NCI-H187 (cell line): ENCODE measurements around the gene PPP5C.
A peak's percentile ranks its signal among the peaks of the same experiment; 100 is the strongest.
"Not testable (repeated sequence)": the region's sequence is repeated elsewhere in the genome, so short reads cannot be mapped to it uniquely, and the experiment has no call there.

Source experiments
- DNase-seq, 2 experiments: peaks; one replicate each; lab custom pipeline; 2025; lab: John Stamatoyannopoulos, UW

The PPP5C gene

DNA sequence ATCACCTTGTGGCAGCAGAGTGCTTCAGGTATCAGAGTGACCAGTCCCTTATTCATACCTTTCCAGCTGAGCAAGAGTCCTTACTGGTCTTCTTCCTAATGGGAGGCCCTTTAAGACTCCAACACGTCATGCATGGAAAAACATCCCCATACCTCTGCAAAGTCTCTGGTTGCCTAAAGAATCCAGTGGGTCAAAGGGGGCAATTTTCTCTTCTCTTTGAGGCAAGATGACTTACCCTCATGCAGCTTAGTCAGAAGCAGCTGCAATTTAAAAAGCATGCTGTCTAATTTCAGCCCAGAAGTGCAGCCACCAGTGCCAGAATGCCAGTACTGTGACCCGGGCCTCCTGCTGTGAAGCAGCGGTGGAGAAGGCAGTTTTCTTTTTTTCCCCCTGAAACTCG, 18.7 kb downstream of the PPP5C start:
- DNase-seq = no peak

DNA sequence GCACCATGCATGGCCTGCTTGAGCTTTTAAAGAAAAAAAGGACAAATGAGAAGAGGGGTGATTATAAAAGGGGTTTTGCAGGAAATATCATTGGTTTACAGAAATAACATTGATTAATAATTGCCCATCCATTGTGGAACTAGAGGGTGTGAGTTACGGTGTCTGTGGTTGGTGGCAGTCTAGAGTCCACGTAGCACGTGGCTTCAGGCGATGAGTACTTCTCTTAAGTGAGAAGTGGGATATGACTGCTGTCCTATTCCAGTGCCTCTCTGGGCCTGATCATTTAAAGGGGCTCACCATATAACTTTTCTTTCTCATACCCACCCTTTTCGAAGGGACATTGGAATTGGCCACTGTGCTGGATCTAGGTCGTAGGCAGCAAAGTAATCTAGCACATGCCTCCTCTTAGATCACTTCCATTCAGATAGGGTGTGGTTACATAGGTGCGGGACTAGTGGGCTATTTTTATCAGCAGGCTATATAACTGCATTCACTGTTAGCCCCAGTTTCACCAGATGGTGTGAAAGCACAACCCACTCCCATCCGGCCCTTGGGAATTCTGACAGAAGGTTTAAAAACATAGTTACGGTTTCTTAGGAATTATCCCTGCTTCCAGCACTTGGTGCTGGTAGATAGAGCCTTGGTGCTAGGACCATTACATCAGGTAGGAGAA, 19.9 kb downstream of the PPP5C start:
- no peak for DNase-seq

DNA sequence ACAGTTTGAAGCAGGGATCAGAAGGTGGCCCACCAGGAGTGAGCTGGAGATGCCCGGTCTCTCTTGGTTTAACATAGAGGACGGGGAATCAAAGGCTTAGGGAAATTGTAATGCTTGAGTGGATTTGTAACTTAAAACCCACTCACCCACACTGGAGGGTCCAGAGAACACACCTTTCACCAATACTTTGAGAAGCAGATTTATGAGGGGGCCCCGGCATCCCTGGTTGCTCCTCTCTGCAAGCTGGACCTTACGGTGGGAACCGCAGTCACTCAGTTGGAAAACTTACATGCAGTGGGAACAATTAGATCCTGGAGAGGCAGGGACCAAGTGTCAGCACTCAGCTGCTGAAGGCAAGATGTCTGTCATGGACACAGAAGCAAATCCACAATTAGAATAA, 20.5 kb downstream of the PPP5C start:
- DNase-seq = no peak

DNA sequence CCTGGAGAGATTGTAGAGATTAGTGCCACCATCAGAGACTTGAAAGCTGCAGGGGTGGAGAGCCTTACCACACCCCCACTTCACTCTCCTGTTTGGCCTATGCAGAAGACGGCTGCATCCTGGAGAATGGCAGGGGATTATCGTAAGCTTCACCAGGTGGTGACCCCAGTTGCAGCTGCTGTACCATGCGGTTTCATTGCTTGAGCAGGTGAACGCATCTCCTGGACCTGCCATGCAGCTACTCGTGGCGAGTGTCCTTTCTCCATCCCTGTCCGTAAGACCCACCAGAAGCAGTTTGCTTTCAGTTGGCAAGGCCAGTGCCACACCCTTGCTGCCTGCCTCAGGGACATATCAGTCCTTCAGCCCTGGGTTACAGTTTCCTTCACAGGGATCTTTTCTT, 21.2 kb downstream of the PPP5C start:
- peak; percentile 28 to 60 for DNase-seq

DNA sequence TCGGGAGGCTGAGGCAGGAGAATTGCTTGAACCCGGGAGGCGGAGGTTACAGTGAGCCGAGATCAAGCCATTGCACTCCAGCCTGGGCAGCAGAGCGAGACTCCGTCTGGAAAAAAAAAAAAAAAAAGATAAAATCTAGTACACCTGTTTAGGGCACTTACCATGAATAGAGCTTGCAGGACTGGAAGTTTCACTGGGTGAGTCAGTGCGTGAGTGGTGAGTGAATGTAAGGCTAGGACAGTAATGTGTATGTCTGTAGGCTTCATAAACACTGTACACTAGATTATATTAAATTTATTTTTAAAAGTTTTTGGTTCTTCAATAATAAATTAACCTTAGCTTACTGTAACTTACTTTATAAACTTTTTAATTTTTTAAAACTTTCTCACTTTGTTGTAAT, 22.9 kb downstream of the PPP5C start:
- DNase-seq = no peak

DNA sequence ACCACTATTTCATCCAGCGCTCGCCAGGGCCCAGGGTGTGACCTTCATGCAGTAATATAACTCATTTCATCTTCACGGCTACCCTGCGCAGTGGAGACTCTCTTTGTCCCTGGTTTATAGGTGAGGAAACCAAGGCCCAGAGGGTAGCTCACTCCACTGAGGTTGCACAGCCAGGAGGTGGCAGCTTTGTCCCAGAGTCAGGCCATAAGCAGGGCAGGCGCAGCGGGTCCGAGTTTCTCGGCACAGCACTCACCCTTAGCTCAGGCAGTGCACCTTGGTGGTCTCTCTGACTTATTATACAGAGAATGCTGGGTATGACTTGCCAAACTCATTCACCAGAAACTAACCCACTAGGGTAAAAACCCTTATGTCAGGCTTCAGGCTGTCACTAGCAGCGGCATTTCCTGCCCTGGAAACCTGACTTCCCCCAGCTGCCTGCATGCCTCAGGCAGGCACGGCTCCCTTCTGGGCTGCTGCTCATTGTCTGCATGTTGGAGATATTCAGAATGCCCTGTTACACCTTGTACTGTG, 24.5 kb downstream of the PPP5C start:
- no peak for DNase-seq

DNA sequence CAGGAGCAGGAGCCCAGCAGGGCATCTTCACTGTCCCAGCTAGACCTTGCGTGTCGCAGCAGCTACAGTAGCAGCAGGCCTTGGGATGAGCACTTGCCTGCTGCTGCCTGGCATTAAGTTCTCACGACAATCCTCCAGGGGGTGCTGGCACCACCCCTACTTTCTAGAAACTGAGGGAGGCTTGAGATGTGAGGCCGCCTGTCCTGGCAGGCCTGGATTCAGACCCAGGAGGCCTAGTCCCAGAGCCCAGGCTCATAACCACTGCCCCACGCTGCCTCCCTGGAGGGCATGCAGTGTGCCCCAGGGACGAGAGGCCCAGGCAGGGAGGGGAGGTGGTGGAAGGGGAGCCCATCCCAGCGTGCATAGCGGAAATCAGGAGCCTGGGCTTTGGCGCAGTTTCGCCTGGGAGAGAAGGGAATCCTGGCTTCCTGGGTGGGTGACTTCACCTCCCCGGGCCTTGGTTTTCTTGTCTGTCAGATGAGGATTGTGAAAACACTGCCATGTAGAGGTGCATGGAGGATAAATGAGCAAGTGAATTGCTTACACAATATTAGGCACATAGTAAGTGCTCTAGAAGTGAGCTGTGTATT, 26.1 kb downstream of the PPP5C start:
- DNase-seq = no peak

DNA sequence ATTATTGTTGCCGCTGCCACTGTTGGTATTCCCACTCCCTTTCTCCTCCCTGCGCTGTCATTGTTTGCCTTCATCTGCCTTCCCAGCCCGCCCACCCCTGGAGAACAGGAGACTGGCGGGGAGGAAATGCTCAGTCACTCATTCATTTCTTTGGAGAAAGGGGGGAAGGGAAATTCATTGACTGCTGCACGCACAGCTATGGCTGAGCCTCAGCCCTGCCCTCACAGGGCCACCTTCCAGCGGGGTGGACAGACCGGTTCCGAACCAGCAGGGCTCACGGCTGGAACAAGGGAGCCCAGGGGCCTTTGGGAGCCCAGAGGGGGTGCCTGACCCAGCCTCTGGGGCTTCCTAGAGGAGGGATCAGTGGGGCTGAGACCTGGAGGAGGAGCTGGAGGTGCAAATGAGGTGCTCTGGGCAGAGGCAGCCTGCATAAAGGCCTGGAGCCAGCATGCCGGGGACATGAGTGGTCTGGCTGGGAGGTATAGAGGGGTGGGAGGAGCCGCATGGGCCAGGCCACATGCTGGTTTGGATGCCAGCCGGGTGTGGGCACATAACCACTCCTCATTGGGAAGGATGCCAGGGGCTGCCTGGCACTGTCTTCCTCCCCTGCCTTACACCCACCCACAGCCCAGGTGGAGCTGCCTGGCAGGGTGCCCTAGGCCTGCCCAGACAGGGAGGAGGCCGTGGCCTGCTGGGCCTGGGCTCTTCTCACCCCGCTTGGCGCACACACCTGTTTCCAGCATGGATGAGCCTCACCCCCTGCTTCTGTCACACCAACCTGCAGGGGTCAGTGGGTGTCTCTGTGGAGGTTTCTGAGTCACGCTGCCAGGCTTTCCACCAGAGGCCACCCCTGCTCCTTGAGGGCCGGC, 26.8 kb downstream of the PPP5C start:
- DNase-seq = peak in 1 of 2 experiments; percentile 18

DNA sequence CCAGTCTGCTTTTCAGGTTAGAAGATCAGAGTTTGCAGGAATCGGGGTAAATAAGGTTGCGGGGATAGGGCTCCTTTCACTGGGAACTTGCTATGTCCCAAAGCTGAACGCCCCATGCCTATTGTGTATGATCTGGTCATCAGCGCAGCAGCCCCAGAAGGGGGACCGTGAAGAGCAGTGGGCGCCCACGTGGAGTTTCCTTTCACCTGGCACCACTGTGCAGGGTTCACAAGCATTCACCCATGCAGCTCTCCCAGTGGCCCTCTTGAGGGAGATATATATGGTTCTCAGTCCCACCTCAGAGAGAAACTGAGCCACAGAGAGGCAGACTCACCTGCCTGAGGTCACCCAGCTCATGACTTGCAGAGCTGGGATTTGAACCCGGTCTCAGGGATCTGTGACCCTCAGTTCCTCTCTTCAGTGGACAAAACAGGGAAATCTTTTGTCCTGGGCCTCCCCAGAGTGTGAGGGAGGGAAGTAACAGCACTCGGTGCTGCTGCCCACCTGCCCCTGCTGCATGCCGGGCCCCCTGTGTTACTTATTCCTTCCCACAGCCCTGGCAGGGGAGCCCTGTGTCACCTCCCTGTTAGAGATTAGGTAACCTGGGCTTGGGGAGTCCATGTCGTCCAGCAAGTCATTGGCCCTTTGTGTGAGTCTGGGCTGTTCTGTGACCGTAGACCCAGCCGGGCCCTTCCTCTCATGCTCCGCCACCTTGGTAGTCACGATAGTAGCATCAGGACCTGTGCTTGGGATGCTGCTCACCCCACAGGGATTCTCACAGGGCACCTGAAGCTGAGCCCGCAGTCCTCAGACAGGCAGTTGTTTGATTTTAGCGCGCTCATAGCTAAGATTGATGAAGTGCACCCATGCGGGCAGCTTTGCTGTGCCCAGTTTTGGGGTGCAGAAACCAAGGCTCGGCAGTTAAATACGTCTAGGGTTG, 27.9 kb downstream of the PPP5C start:
- no peak for DNase-seq

DNA sequence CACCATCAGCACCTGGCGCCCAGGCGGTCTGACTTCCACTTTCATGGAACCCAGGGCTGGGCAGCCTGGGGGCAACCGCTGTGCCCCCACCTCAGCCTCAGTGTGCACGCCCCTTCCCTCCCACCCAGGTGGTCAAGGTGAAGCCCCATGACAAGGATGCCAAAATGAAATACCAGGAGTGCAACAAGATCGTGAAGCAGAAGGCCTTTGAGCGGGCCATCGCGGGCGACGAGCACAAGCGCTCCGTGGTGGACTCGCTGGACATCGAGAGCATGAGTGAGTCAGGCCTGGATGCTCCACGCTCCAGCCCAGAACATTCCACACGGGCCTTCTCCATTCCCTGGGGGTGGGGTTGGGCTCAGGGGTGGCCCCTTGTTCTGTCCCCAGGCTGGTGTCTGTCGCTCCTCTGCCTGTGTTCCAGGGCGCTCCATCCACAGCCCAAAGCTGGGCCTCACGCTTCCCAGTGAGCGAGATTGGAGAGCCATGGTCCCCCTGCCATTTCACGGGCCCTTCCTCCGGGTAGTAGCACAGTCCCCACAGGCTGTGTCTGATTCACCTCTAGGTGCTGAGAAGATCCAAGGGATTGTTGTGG, 28.7 kb downstream of the PPP5C start:
- DNase-seq = not testable (repeated sequence)

DNA sequence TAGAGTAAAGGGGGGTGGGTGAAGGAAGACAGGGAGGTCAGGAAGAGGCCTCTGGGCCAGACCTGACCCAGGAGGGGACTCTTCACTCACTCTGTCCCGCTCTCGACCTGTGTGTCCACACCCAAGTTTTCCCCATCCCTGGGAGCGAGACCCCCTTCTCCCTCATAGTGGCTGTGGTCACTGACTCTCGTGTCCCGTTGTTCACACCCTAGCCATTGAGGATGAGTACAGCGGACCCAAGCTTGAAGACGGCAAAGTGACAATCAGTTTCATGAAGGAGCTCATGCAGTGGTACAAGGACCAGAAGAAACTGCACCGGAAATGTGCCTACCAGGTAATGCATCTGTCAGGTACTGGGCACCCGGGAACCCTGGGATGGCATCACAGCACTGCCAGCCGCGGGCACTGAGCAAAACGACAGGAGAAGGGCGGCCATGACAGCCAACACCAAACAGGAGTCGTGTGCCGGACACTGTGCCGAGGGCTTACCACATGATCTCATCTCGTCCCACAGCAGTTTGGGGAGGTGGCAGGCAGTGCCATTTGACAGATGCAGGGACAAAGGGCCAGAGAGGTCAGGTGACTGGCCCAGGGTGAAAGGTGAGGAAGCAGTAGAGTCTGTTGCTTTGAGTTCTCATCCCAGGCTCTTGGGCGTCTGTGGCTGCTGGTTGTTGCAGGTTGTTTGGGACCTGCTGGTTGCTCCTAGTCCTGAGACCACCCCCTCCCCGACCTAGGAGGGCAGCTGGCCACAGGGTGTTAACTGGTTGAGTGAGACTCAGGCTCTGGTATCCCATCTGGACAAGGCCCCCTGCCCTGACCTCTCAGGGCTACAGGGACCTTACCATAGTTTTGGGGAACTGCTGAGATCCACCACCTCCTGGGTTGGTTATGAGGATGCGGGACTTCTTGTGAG, 29.6 kb downstream of the PPP5C start:
- no peak for DNase-seq

DNA sequence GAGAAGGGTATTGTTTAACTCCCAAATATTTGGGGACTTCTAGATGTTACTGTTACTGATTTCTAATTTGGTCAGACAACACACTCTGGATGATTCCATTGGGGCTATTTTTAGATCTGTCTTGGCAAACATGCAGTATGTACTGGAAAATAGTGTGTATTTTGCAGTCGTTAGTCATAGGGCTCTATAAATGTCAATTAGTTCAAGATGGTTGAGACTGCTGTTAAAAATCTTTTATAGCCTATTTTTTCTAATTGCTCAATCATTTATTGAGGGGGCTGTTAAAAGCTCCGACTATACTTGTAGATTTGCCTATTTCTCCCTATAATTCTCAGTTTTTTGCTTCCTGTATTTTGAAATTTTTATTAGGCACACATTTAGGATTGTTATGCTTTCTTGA, 31.4 kb downstream of the PPP5C start:
- DNase-seq = no peak

DNA sequence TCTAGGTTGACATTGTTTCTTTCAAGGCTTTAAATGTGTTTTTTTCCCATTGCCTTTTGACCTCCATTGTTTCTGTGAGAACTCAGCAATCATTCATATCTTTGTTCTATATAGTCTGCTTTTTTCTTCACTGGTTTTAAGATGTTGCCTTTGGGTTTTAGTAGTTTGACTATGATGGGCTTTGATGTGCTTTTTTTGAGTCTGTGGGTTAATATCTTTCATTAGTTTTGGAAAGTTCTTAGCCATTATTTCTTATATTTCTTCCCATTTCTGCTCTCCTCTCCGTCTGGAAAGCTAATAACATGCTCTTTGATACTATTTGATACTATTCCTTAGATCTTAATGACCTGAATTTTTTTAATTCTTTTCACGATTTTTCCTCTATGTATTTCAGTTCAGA, 33.8 kb downstream of the PPP5C start:
- DNase-seq = no peak

DNA sequence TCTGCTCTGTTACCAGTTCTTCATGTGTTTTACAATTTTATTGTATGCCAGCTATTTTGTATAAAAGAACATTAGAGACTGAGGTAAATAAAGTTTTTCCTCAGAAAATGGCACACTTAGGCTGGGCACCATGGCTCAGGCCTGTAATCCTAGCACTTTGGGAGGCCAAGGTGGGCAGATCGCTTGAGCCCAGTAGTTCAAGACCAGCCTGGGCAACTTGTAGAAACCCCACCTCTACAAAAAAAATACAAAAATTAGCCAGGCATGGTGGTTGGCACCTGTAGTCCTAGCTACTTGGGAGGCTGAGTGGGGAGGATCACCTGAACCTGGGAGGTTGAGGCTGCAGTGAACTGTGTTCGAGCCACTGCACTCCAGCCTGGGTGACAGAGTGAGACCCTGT, 34.5 kb downstream of the PPP5C start:
- no peak for DNase-seq

DNA sequence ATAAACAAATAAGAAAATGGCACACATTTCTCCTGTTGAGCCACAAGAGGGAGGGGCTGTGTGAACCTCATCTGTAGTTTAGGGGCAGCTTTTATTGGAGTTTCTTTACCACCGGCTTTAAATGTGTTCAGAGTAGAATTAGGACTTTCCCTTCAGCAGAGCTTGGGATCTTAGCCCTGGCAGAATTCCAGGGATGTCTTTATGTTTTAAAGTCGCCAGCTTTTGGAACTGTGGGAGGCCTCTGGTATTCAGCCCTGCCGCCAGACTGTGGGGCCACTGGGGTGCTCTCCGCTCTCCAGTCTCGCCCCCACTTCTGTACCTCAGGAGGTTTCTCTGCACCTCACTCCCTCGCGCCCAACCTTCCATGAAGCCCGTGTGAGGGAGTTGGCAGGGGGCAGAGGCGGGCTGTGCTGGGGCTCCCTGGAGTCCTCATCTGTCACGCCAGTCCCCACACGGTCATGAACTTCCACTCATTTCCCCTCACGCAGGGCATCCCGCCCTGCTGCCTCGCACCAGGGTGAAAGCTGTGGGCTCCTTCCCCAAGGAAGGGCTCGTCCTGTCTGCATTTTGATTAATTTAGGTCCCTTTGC, 35.0 kb downstream of the PPP5C start:
- no peak for DNase-seq

DNA sequence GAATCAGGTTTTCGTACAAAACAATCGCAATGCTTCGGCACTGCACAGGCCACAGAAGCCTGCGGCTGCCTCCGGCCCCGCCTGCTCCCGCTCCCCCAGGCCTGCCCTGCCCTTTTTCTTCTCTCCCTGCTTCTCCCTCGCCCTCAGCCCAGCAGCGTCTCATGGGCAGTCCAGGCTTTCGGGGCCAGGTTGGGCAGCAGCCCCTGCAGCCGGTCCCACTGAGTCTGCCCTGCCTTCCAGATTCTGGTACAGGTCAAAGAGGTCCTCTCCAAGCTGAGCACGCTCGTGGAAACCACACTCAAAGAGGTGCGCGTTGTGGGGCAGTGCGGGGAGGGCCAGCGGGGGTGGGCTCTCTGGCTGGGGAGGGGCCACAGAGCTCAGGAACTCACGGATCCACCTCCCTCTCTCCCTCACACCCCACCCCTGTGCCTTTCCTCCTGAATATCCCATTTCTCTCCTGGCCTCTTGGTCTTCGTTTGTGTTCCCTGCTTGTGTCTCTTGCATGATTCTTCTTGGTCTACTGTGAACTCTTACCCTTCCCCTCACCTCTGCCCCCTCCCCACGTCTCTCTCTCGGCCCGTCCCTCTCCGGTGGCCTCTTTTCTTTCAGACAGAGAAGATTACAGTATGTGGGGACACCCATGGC, 36.4 kb downstream of the PPP5C start:
- DNase-seq = no peak

DNA sequence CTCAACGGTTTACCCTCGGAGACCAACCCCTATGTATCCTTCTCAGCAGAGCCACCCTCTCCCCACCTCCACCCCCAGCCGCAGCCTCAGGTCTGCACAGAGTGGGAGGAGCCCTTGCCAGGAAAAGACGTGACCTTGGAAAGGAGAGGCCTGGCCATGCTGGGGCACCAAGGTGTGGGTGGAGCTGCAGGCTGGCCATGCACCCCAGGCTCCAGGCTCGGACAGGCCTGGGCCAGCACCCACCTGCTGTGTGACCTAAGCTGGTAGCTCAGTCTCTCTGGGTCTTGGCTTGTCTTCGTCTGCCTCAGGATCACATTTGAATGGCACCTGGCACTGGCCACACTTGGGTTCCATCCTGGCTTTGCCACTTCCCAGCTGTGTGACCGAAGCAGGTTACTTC, 37.0 kb downstream of the PPP5C start:
- no peak for DNase-seq

DNA sequence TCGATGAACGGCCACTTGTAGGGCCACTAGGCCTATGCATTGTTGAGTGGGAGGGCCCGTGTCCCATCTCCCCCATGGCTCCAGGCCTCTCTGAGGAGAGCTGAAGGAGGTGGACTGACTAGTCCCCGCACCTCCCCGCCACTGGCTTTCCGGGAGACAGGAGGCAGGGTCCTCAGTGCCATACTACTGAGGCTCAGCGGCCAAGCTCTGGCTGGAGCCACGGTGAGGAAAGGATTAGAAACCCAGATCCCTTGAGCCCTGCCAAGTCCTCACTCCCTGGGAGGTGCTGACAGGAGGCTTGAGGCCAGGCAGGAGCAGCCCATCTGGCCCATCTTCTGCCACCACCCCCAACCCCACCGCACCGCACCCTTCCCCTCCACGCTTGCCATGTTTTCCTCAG, 37.5 kb downstream of the PPP5C start:
- DNase-seq = no peak

DNA sequence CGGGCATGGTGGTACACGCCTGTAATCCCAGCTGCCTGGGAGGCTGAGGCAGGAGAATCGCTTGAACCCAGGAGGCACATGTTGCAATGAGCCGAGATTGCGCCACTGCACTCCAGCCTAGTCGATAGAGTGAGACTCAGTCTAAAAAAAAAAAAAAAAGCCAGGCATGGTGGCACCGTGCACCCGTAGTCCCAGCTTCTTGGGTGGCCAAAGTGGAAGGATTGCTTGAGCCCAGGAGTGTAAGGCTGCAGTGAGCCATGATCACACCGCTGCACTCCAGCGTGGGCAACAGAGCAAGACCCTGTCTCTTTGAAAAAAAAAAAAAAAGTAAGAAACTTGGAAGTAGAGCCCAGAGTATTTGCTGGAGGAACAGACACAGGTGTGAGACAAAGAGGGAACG, 38.7 kb downstream of the PPP5C start:
- no peak for DNase-seq
